HL-60 (cell line): ENCODE data around the gene HMOX1.

Source experiments
- CTCF ChIP-seq: IDR thresholded peaks from one replicate; pipeline ENCODE4 v1.5.1; 2011; ENCODE audit warnings: low read length, control low read depth, inconsistent platforms; ENCODE audit not compliant: insufficient read depth
- POLR2AphosphoS5 ChIP-seq: IDR thresholded peaks from 2 replicates; pipeline ENCODE4 v1.6.1; 2012; ENCODE audit warnings: low read depth
- REST ChIP-seq: IDR thresholded peaks from 2 replicates; pipeline ENCODE4 v1.6.1; 2012; ENCODE audit warnings: low read depth; ENCODE audit not compliant: insufficient replicate concordance

- no peak for TF ChIP-seq CTCF
- no peak for TF ChIP-seq REST
- TF ChIP-seq POLR2AphosphoS5, result no peak
Measured at GRCh38 chr22:35434061-35434710, 53.3 kb downstream of the HMOX1 start.
